Measurements from ENCODE around the gene RERE.

RERE gene

GRCh38 chr1:8587784-8588183 is 229.7 kb downstream of the RERE start:
- no peak for TF ChIP-seq CTCF (IDR thresholded peaks at IDR 0.05; ENCODE audit: low read depth, low read length)
- no peak for DNase-seq (ENCODE audit: extremely low read depth, low read depth)

GRCh38 chr1:8586438-8586837 is 231.0 kb downstream of the RERE start:
- no peak for DNase-seq (ENCODE audit: extremely low read depth, low read depth)
- TF ChIP-seq CTCF (IDR thresholded peaks at IDR 0.05; ENCODE audit: low read depth, low read length), result no peak

- no peak for TF ChIP-seq CTCF (IDR thresholded peaks at IDR 0.05; ENCODE audit: low read depth, low read length)
- DNase-seq (ENCODE audit: extremely low read depth, low read depth), result no peak
These were observed 233.1 kb downstream of the RERE start for GRCh38 chr1:8584316-8584715.

DNA sequence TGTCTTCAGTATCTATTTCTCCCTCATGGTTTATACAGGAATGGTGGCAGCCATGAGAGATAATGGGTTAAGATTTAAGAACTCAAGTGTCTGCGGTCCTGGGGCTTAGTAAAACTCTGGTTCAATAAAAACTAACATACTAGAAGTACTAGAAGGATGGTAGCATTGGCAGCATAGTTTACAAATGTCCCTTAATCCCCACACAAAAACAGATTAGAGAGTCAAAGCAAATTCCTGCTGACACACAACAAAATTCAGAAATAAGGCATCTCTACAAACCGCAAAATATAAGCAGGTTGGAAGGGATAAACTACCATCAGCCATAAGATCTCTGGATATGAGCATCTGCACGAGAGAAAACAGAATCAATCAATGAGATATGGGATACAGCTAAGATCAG is 234.4 kb downstream of the RERE start:
- no peak for DNase-seq (ENCODE audit: extremely low read depth, low read depth)
- TF ChIP-seq CTCF (IDR thresholded peaks at IDR 0.05; ENCODE audit: low read depth, low read length), result no peak

DNA sequence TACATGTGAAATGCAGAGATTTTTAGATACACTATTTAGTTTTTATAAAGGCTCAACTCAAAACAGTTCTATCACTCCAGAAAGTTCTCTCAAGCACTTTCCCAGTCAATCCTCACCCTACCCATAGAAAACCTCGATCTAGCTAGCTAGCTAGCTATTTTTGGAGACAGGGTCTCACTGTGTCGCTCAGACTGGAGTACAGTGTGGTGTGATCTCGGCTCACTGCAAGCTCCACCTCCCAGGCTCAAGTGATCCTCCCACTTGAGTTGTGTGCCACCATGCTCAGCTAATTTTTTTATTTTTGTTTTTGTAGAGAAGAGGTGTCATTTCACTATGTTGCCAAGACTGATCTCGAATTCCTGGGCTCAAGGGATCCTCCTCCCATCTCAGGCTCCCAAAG is 236.9 kb downstream of the RERE start:
- no peak for TF ChIP-seq CTCF (IDR thresholded peaks at IDR 0.05; ENCODE audit: low read depth, low read length)
- DNase-seq (ENCODE audit: extremely low read depth, low read depth), result no peak

DNA sequence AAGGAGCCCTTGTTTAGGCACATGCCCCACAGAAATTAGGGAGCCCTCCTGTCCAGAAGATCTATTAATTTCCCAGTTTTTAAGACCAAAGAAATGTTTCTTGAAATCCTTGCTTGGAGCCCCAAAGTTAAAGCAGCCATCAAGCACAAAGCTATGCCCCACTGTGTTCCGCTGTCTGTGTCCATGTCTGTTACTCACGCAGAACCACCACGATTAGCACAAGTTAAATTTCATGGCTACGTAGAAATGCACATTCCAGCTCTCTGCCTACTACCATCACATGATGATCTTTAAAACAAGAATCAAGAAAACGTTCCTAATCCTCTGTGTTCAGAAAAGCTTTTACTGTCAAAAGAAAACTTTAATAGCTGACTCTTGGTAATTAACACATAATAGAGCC is 238.5 kb downstream of the RERE start:
- TF ChIP-seq CTCF (IDR thresholded peaks at IDR 0.05; ENCODE audit: low read depth, low read length), result no peak
- no peak for DNase-seq (ENCODE audit: extremely low read depth, low read depth)

DNA sequence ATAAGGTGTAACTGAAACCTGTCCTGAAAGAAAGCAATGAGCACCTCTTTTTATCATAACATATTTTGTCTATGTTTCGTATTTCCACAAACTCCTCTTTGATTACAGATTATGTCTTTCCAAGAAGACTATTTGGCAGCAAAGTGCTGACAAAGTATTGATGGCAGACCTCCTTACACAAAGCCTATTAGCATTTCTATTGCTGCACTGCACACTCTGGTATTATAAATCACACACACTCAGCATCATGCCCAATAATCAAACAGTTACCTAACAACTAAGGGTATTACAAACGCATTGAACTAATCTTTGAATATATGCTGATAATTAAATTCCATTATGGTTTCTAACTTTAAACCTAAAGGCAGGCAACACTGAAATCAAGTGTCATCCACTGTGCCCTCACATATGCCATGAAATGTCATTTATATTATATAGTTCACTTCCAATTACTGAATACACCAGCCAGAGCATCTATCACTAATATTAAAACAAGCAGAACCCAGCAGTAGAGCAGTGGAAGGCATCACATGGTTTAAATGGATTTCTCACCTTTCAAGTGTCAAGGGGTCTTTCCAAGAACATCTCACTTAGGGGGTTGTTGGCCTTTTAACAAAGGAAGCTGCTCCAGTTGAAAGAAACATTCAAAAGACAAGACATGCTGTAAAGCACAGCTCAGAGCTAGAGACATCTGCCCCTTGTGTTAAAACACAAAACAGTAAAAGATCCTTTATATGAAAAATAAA is 239.1 kb downstream of the RERE start:
- no peak for TF ChIP-seq CTCF (IDR thresholded peaks at IDR 0.05; ENCODE audit: low read depth, low read length)
- no peak for DNase-seq (ENCODE audit: extremely low read depth, low read depth)
